Activated naive CD8-positive, alpha-beta T cell treated with anti-CD3 and anti-CD28 coated beads for 36 hours (primary cell): ENCODE results near the gene RNF144A. TPM values are rescaled to one million over a fixed set of nuclear protein-coding genes. Genes with fewer than 3 reads are reported as not detected.

ENCODE experiments used
- DNase-seq: peaks from one replicate; pipeline ENCODE4 v3.0.0; 2021
- H3K27ac Mint-ChIP-seq: one replicate; pipeline ENCODE4 v1.8.0; 2022; ENCODE audit warnings: mild to moderate bottlenecking, moderate library complexity, mixed read lengths
- H3K27me3 Mint-ChIP-seq: one replicate; pipeline ENCODE4 v1.8.0; 2022; ENCODE audit warnings: mild to moderate bottlenecking, mixed read lengths
- H3K36me3 Mint-ChIP-seq: one replicate; pipeline ENCODE4 v1.8.0; 2021; ENCODE audit warnings: mild to moderate bottlenecking, mixed read lengths
- H3K4me1 Mint-ChIP-seq: one replicate; pipeline ENCODE4 v1.8.0; 2021; ENCODE audit warnings: mixed read lengths
- H3K4me3 Mint-ChIP-seq: one replicate; pipeline ENCODE4 v1.8.0; 2022; ENCODE audit warnings: mild to moderate bottlenecking, moderate library complexity, mixed read lengths
- H3K9me3 Mint-ChIP-seq: one replicate; pipeline ENCODE4 v1.8.0; 2022; ENCODE audit warnings: mixed read lengths
- total RNA-seq, 2 experiments: library from RNA; stranded (reverse); gene quantifications; one replicate each; pipeline ENCODE4 v1.2.3, GENCODE V29; 2021

RNF144A gene
- total RNA-seq, 2 experiments from 2014 or later = 29.7 to 31.4 TPM

DNA sequence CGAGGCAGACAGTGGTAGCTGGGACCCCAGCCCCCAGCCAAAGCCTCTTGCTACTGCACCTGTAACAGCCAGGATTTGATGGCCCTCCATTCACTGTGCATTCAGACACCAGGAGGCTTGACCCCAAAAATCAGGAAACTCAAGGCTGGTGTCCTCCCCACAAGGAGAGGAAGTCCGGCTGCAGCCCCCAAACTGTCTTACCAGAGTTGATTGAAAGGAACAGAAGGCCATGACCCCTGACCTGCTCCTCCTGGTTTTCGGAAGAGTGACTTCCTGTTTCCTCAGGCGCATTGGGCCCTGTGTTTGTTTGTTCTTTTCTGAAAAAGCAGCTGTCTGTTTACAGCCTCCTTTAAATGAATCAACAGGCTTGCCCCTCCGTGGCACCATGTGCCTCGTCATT lies 111.6 kb downstream of the RNF144A start:
- no peak for DNase-seq
- H3K27me3 Mint-ChIP-seq = no peaks in the 10 kb centered on the region
- no peak overlapping the region for H3K4me3 Mint-ChIP-seq
- peaks cover 8% of the 10 kb centered on the region for H3K4me1 Mint-ChIP-seq
- no peaks in the 10 kb centered on the region for H3K9me3 Mint-ChIP-seq
- no peak overlapping the region for H3K27ac Mint-ChIP-seq
- H3K36me3 Mint-ChIP-seq = peaks cover 11% of the 10 kb centered on the region

DNA sequence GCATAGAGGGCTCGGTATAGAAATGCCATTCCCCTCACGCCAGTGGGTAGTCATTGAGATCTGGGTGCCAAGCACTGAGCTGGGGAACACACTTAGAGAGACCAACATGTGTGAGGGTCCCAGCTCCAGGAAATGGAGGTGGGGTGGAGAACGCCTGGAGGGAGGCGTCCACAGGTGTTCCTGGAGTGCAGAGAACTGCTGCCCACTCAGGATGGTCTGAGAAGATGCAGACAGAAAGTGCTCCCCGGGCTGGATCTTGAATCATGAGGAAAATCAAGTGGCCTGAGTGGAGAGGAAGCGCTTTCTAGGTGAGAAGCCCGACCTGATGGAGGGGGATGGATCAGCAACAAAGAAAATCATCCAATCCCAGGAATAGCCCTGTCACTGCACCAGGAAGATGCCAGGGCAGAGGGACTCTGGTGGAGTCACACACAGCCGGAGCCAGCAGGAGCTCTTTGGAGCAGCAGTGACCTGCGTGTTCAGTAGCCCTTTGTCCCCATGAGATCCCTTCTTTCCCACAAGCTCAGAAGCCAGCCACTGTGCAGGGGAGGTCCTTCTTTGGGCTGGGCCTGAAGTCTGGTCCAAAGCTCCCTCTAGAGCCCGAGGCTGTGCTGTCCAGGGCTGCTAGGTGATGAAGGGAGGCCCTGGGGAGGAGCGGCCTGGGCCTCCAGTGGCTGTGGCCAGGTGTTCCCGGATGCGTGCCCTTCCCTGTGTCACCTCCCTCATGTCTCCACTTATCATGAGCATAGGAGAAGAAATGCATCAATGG lies 112.3 kb downstream of the RNF144A start:
- no peak for DNase-seq
- H3K4me1 Mint-ChIP-seq = peaks cover 8% of the 10 kb centered on the region
- no peak overlapping the region for H3K27ac Mint-ChIP-seq
- H3K4me3 Mint-ChIP-seq = no peak overlapping the region
- H3K36me3 Mint-ChIP-seq = peaks cover 11% of the 10 kb centered on the region
- H3K27me3 Mint-ChIP-seq = no peaks in the 10 kb centered on the region
- no peaks in the 10 kb centered on the region for H3K9me3 Mint-ChIP-seq

DNA sequence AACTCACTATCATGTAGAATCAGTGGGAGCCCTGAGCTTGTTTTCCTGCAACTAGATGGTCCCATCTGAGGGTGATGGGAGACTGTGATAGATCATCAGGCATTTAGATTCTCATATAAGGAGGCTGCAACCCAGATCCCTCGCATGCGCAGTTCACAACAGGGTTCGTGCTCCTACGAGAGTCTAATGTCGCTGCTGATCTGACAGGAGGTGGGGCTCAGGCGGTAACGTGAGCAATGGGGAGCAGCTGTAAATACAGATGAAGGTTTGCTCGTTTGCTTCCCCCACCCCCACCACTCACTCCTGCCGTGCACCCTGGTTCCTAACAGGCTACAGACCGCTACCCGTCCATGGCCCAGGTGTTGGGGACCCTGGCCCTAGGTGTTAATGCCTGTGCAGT lies 113.6 kb downstream of the RNF144A start:
- H3K36me3 Mint-ChIP-seq = peaks cover 7% of the 10 kb centered on the region
- no peaks in the 10 kb centered on the region for H3K9me3 Mint-ChIP-seq
- no peak for DNase-seq
- peaks cover 8% of the 10 kb centered on the region for H3K4me1 Mint-ChIP-seq
- H3K27me3 Mint-ChIP-seq = no peaks in the 10 kb centered on the region
- no peak overlapping the region for H3K4me3 Mint-ChIP-seq
- H3K27ac Mint-ChIP-seq = peak overlapping the region; percentile 34

DNA sequence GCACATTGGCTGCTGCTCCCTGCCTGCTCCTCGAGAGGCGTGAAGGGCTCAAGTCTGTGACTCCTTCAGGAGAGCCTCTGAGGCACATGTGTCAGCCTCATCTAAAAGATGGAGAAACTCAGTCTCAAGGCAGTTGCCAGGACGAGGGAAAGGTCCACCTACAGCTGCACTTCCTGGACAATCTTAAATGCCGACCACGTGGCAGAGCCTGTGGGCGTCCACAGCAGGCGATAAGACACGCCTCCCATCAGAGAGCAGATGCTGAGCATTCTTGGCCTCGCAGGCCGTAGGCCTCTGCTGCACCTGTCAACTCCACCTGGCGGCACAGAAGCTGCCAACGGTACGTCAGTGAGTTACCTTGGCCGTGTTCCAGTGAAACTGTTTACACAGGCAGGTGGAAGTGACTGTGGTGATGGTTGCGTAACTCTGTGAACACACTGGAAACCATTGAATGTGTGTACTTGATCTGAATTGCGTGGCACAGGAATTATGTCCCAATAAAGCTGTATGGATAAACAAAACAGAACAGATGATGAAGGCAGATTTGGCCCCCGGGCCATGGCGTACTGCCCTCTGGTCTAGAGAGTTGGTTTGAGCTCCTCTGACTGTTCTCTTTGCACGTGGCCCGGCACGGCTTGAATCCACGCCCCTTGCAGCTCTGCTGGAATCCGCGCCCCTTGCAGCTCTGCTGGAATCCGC lies 114.5 kb downstream of the RNF144A start:
- H3K36me3 Mint-ChIP-seq = peaks cover 7% of the 10 kb centered on the region
- H3K27ac Mint-ChIP-seq = peak overlapping the region; percentile 34
- H3K27me3 Mint-ChIP-seq = no peaks in the 10 kb centered on the region
- H3K4me3 Mint-ChIP-seq = no peak overlapping the region
- peak; percentile 9 for DNase-seq
- peaks cover 8% of the 10 kb centered on the region for H3K4me1 Mint-ChIP-seq
- H3K9me3 Mint-ChIP-seq = no peaks in the 10 kb centered on the region

DNA sequence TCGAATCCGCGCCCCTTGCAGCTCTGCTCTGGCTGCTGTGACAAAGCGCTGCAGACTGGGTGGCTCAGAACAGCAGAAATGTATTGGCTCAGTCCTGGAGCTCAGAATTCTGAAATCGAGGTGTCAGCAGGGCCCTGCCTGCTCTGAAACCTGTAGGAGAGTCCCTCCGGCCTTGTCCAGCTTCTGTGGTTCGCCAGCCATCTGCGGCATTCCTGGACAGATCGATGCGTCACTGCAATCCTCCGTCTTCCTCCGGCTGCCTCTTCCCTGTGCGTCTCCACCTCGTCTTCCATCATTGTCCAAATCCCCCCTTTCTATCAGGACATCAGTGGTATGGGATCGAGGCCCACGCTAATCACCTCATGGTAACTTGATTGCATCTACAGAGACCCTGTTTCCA lies 115.2 kb downstream of the RNF144A start:
- no peak overlapping the region for H3K27ac Mint-ChIP-seq
- no peaks in the 10 kb centered on the region for H3K9me3 Mint-ChIP-seq
- H3K4me3 Mint-ChIP-seq = no peak overlapping the region
- peaks cover 7% of the 10 kb centered on the region for H3K36me3 Mint-ChIP-seq
- no peaks in the 10 kb centered on the region for H3K27me3 Mint-ChIP-seq
- H3K4me1 Mint-ChIP-seq = peaks cover 8% of the 10 kb centered on the region
- no peak for DNase-seq

DNA sequence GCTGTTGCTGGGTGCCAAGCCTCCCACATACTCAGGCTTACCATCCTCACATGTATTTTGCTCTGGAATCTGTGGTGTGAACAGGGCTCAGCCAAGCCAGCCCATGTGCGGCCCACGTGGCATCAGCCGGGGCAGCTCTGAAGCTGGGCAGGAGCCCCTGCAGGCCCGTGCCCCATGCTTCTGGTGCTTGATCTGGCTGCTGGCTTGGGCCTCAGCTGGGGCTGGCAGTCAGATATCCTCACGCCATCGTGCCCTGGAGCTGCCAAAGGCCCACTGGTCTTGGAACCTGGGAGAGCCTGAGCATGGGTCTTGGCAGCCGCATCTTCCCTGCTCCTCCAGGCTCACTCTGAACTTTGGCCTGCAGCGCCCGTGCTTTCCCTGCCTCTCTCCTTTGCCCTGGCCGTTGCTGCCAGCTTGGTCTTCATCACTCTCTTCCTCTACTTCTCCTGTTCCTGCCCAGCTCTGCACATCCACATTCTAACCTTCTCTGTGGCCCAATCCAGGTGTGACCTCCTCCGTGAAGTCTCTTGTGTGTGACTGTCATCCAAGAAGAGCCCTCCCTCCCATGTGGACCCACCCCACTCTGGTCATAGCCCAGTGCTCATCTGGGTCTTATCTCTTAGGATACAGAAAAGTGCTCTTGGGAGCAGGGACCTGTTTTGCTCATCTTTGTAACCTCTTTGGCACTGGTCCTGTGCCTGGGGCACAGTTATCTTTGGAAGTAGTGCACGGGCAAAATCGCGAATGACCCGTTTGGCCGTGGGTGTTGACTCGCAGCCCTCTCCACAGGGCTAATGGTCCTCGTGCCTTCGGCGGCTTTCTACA lies 116.1 kb downstream of the RNF144A start:
- Mint-ChIP-seq H3K27ac (no peak overlapping the region), H3K4me1 (peaks cover 8% of the 10 kb centered on the region), H3K27me3 (no peaks in the 10 kb centered on the region), H3K9me3 (no peaks in the 10 kb centered on the region), H3K4me3 (no peak overlapping the region), H3K36me3 (peaks cover 11% of the 10 kb centered on the region)
- no peak for DNase-seq

DNA sequence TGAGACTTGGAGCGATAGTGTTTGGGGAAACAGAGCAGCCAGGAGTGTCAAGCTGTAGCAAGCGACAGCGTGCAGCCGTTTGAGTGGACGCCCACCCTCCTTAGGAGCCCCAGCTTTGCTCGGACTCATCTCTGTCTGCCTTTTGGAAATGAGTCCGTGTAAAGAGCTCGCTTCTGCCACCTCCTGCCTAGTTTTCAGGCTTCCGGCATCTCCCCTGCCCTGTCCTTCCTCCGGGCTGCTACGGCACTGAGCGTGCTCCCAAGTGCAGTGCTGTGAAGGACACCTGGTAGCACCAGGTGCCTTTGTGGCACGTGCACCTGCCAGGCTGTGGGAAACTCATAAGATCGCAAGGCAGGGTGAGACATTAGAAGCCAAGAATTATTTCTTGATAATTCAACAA lies 117.1 kb downstream of the RNF144A start:
- Mint-ChIP-seq H3K4me3 (no peak overlapping the region), H3K27me3 (no peaks in the 10 kb centered on the region), H3K36me3 (peaks cover 20% of the 10 kb centered on the region), H3K4me1 (peaks cover 8% of the 10 kb centered on the region), H3K9me3 (no peaks in the 10 kb centered on the region), H3K27ac (no peak overlapping the region)
- no peak for DNase-seq

DNA sequence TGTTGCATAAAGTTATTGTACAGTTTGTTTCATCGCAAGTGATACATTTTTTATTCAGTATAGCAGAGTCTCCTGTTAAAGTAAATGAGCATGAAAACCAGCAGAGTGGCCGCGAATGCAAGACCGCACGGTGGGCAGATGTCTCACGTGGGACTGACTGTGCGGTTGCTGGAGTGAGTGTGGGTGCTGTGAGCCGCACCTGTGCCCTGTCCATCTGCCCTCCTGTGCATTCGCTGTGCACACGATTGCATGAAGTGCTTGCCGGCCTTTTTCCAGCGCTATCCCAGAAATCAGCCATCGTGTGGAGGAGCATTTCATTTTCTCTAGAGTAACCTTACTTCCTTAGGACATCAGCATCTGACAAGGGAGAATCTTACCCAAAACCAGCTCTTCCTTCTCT lies 118.7 kb downstream of the RNF144A start:
- Mint-ChIP-seq H3K27ac (no peak overlapping the region), H3K36me3 (peaks cover 24% of the 10 kb centered on the region), H3K27me3 (no peaks in the 10 kb centered on the region), H3K4me3 (no peak overlapping the region), H3K9me3 (no peaks in the 10 kb centered on the region), H3K4me1 (peaks cover 8% of the 10 kb centered on the region)
- no peak for DNase-seq

DNA sequence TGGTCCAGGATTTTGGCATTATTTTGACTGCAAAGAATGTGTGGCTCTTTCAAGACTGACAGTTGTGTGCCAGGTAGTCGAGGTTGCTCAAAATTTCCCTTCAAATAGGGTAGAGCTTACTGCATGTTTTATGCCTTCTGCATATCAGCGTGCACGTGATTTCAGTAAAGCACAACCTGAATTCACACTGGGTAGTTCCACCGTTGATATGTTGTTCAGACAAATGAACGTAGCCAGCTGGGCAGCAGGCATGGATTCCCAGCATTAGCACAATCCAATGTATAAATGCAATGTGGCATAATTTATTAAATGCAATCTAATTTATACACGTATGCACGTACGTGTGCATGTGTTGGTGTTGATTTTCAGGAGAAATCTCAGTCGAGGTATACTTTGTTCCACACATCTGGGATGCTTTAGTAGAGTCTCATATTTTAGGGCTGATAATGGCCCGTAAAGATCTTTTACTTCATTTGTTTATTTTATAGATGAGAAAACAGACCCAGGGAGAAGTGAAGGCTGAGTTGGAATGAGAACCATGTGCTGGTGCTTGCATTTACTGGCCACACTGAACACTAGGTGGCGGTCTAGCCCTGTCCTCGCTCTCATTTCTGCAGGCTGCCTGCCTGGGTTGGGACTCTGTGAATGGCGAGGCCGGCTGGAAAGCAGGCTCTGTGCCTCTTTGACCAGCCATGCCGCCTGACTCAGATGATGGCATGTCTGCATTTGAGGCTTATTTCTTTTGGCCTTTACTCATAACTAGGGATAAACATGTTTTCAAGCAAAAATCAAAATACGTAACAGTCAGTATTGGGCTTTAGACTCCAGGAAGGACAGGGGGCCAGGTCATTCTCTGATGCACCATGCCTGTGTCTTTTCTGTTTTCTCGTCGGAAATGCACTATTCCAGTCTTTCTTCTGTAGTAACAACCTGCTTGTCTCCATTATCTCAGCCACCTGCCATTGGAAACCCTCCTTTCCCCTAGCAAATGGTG lies 120.4 kb downstream of the RNF144A start:
- H3K36me3 Mint-ChIP-seq = peaks cover 19% of the 10 kb centered on the region
- DNase-seq = peak; percentile 30
- no peak overlapping the region for H3K4me3 Mint-ChIP-seq
- H3K9me3 Mint-ChIP-seq = no peaks in the 10 kb centered on the region
- H3K27me3 Mint-ChIP-seq = no peaks in the 10 kb centered on the region
- H3K27ac Mint-ChIP-seq = no peak overlapping the region
- H3K4me1 Mint-ChIP-seq = no peaks in the 10 kb centered on the region

DNA sequence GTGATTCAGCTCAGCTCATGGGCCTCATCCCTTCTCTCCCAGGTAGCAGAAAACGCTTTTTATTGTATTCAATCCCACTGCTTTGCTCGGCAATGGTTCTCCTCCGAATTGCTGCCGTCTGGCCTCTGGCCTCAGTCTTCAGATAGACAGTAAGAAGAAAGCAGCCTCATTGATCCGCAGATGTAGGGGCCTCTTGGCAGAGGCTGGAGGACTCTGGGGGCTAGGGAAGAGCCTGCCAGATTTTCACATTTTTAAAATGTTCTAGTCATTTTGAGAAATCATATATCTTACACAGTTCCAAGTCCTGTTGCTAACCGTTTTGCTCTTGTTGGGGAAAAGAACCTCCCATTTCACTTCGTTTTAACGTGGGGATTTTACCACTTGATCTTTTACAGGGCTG lies 123.3 kb downstream of the RNF144A start:
- Mint-ChIP-seq H3K27ac (no peak overlapping the region), H3K27me3 (no peaks in the 10 kb centered on the region), H3K4me3 (no peak overlapping the region), H3K9me3 (no peaks in the 10 kb centered on the region), H3K36me3 (peaks cover 33% of the 10 kb centered on the region), H3K4me1 (peaks cover 6% of the 10 kb centered on the region)
- DNase-seq = no peak

DNA sequence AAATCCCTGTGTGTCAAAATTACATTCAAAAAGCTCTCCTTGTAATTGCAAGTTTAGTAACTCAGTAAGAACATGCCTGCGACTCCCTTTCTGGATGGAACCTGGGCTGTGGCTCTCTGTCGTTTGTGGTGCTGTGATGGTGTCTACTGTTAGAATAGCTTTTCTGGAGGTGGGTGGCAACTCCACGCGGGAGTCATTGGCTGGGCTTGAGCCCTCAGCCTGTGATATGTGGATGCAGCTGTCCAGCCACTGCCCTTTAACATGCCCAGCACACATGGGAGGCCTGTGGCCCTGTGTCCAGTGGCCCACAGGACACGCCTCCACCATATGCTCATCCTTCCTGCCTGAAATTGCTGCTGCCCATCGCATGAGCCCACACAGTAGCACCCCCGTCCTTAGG lies 124.2 kb downstream of the RNF144A start:
- Mint-ChIP-seq H3K36me3 (peaks cover 35% of the 10 kb centered on the region), H3K4me1 (peaks cover 12% of the 10 kb centered on the region), H3K27ac (no peak overlapping the region), H3K27me3 (no peaks in the 10 kb centered on the region), H3K4me3 (no peak overlapping the region), H3K9me3 (no peaks in the 10 kb centered on the region)
- no peak for DNase-seq

DNA sequence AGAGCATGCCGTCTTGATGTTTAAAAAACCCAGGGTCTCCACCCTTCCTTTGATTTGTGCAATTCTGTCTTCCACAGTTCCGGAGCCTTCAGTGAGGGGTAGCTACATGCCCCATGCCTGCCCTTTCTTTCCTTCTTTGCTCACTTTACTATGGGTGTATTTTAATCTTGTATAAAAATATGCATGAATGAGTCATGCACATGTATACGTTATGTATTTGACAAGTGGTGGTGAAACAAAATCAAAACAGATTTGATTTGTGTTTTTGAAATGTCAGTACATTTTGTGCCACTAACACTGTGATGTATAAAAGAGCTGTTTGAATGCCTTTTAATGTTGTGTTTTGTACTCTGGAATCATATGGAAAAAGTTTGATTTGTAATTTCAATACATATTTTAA lies 126.5 kb downstream of the RNF144A start:
- Mint-ChIP-seq H3K27me3 (no peaks in the 10 kb centered on the region), H3K27ac (no peak overlapping the region), H3K4me3 (no peak overlapping the region), H3K36me3 (peaks cover 33% of the 10 kb centered on the region), H3K9me3 (no peaks in the 10 kb centered on the region), H3K4me1 (peaks cover 25% of the 10 kb centered on the region)
- no peak for DNase-seq

DNA sequence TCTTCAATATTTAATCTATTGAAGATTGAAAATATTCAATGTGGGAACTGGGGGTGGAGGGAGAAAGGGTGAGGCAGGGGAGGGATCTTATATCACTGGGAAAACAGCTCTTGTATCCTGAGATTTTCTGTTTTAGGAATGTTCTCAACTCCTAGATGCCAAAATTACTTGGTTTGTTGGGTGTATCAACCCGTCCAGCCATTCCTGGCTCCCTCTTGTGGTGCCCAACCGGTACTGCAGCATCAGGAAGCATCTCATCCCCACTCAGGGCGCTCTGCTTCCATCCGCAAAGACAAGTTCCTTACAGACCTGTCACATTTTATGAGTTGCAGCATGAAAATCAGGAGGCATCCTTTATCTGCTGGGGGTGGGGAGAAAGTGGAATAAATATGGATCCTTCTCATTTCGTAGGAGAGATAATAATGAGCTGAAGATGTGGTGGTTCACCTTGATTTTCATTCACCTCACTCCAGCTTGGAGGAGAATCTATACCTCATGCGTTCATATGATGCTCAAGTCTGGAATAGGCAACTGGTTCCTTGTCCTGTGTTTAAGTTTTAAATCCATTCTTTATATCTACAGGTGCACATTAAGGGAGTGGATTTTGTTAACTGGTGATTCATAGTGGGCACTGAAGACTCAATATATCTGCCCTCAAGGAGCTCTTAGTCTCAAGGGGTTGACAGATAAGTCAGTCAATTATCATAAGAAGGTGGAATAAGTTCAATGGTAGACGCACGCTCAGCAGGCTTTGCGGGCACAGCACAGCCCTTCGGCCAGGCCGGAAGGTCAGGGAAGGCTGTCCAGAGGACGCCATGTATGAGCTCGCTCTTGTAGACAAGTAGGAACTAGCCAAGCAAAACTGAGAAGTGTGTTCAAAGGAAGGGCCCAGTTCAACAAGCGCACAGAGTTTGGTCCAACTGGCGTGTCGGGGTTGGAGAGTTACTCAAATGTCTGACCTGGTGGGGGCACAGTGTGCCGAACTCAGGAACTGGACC lies 127.3 kb downstream of the RNF144A start:
- Mint-ChIP-seq H3K9me3 (no peaks in the 10 kb centered on the region), H3K4me1 (peaks cover 25% of the 10 kb centered on the region), H3K36me3 (peaks cover 33% of the 10 kb centered on the region), H3K27me3 (no peaks in the 10 kb centered on the region), H3K27ac (peak overlapping the region; percentile 49), H3K4me3 (no peak overlapping the region)
- DNase-seq = peak; percentile 41
